Measurements from ENCODE around the gene CA4.
"Not testable (repeated sequence)": the region's sequence is repeated elsewhere in the genome, so short reads cannot be mapped to it uniquely, and the experiment has no call there.

GRCh38 chr17:60176763-60177162, 27.0 kb downstream of the CA4 start:
- not testable (repeated sequence) for TF ChIP-seq BRD4 (IDR thresholded peaks at IDR 0.05); KDM1A (IDR thresholded peaks at IDR 0.05); TFE3 (CRISPR knock-in tag; IDR thresholded peaks at IDR 0.05); ZNF274 (IDR thresholded peaks at IDR 0.05; ENCODE audit: borderline replicate concordance, low read depth, low read length); RBFOX2 (IDR thresholded peaks at IDR 0.05; ENCODE audit: low read depth, low read length); SLC30A9 (CRISPR knock-in tag; IDR thresholded peaks at IDR 0.05); NR2F6 (CRISPR knock-in tag; IDR thresholded peaks at IDR 0.05)
- TF ChIP-seq, protein P1, sequence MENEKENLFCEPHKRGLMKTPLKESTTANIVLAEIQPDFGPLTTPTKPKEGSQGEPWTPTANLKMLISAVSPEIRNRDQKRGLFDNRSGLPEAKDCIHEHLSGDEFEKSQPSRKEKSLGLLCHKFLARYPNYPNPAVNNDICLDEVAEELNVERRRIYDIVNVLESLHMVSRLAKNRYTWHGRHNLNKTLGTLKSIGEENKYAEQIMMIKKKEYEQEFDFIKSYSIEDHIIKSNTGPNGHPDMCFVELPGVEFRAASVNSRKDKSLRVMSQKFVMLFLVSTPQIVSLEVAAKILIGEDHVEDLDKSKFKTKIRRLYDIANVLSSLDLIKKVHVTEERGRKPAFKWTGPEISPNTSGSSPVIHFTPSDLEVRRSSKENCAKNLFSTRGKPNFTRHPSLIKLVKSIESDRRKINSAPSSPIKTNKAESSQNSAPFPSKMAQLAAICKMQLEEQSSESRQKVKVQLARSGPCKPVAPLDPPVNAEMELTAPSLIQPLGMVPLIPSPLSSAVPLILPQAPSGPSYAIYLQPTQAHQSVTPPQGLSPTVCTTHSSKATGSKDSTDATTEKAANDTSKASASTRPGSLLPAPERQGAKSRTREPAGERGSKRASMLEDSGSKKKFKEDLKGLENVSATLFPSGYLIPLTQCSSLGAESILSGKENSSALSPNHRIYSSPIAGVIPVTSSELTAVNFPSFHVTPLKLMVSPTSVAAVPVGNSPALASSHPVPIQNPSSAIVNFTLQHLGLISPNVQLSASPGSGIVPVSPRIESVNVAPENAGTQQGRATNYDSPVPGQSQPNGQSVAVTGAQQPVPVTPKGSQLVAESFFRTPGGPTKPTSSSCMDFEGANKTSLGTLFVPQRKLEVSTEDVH (IDR thresholded peaks at IDR 0.05; ENCODE audit: low read depth, partially characterized antibody), result not testable (repeated sequence)
